Measurements from ENCODE around the gene ITPKB. TPM values are rescaled to one million over a fixed set of nuclear protein-coding genes. Genes with fewer than 3 reads are reported as not detected.

Gene ITPKB
- total and polyA plus RNA-seq, 7 experiments from 2014 or later: 51.7 to 429 (median 177) TPM

- Mint-ChIP-seq H3K9me3 (no peaks in the 10 kb centered on the region), H3K4me1 (peaks cover 0 to 80% (median 59%) of the 10 kb centered on the region in 7 donors), H3K27me3 (no peaks in the 10 kb centered on the region), H3K4me3 (peak overlapping the region in 4 of 10 donors; percentile 12 to 58 (median 44)), H3K27ac (peak overlapping the region in 1 of 9 donors; percentile 14), H3K36me3 (peaks cover 9 to 31% (median 9%) of the 10 kb centered on the region in 5 donors)
- POLR2A ChIA-PET: interaction anchor here (0.7 to 17.1 kb wide), 5 partner anchors 28 to 90 kb away, joined by 3 to 276 read pairs (median 6); no protein-coding TSS in a partner anchor
- ATAC-seq (no peak), DNase-seq (no peak)
- Histone ChIP-seq H3K36me3 (ENCODE audit: control insufficient read depth in 2 of 3, insufficient read depth in 3 of 3, low read length in 3 of 3) (peaks cover 13 to 41% (median 21%) of the 10 kb centered on the region in 3 experiments), H3K4me3 (ENCODE audit: low read length) (no peak overlapping the region), H3K27me3 (ENCODE audit: control insufficient read depth in 2 of 2, insufficient read depth in 2 of 2, low read length in 2 of 2) (no peaks in the 10 kb centered on the region), H3K4me1 (ENCODE audit: control insufficient read depth in 2 of 2, insufficient read depth in 2 of 2, low read length in 2 of 2) (peaks cover 17 to 45% of the 10 kb centered on the region in 2 donors), H3K27ac (ENCODE audit: low read depth, low read length) (no peak overlapping the region), H3K9me3 (ENCODE audit: control insufficient read depth in 2 of 3, low read length in 3 of 3) (no peaks in the 10 kb centered on the region)
- CTCF ChIA-PET: interaction anchor here (0.7 to 5.6 kb wide), 8 partner anchors 12 to 178 kb away, joined by 3 to 28 read pairs (median 4); no protein-coding TSS in a partner anchor
- intact Hi-C loops (cut with micrococcal nuclease): loop anchor here in 1 of 2 donors (1.0 kb wide), 1 partner anchor 37 kb away; no protein-coding TSS in a partner anchor
These were observed 88.7 kb downstream of the ITPKB start for GRCh38 chr1:226650236-226650841.

- POLR2A ChIA-PET: interaction anchor here (0.8 to 17.1 kb wide), 3 partner anchors 28 to 90 kb away, joined by 3 to 276 read pairs (median 5); no protein-coding TSS in a partner anchor
These were observed 89.3 kb downstream of the ITPKB start for GRCh38 chr1:226649780-226650179.

GRCh38 chr1:226649244-226649643 lies 89.8 kb downstream of the ITPKB start:
- intact Hi-C loops (cut with micrococcal nuclease): loop anchor here in 1 of 2 donors (1.0 kb wide), 2 partner anchors 83 to 179 kb away; no protein-coding TSS in a partner anchor
- Histone ChIP-seq H3K4me1 (ENCODE audit: control insufficient read depth in 2 of 2, insufficient read depth in 2 of 2, low read length in 2 of 2) (peaks cover 28 to 56% of the 10 kb centered on the region in 2 donors), H3K27ac (ENCODE audit: low read depth, low read length) (no peak overlapping the region), H3K4me3 (ENCODE audit: low read length) (no peak overlapping the region), H3K27me3 (ENCODE audit: control insufficient read depth in 2 of 2, insufficient read depth in 2 of 2, low read length in 2 of 2) (no peaks in the 10 kb centered on the region), H3K9me3 (ENCODE audit: control insufficient read depth in 2 of 3, low read length in 3 of 3) (no peaks in the 10 kb centered on the region), H3K36me3 (ENCODE audit: control insufficient read depth in 2 of 3, insufficient read depth in 3 of 3, low read length in 3 of 3) (peaks cover 13 to 51% (median 21%) of the 10 kb centered on the region in 3 experiments)
- Mint-ChIP-seq H3K36me3 (peaks cover 9 to 31% (median 9%) of the 10 kb centered on the region in 5 donors), H3K4me3 (peak overlapping the region in 5 of 10 donors; percentile 16 to 50 (median 23)), H3K27ac (peak overlapping the region in 5 of 9 donors; percentile 44 to 91 (median 76)), H3K9me3 (no peaks in the 10 kb centered on the region), H3K27me3 (no peaks in the 10 kb centered on the region), H3K4me1 (peaks cover 0 to 83% (median 63%) of the 10 kb centered on the region in 7 donors)
- no peak for DNase-seq
- ChIA-PET CTCF (interaction anchor here (0.7 to 5.6 kb wide), 5 partner anchors 18 to 179 kb away, joined by 3 to 28 read pairs (median 3); no protein-coding TSS in a partner anchor), POLR2A (interaction anchor here (0.8 to 17.1 kb wide), 6 partner anchors 9 to 91 kb away, joined by 3 to 276 read pairs (median 3); no protein-coding TSS in a partner anchor)
- ATAC-seq: no peak

More at GRCh38 chr1:226649780-226650179, 89.3 kb downstream of the ITPKB start:
- H3K9me3 ChIP-seq (ENCODE audit: control insufficient read depth in 2 of 3, low read length in 3 of 3): no peaks in the 10 kb centered on the region
- intact Hi-C loops (cut with micrococcal nuclease): loop anchor here in 1 of 2 donors (1.0 kb wide), 3 partner anchors 38 to 179 kb away; no protein-coding TSS in a partner anchor
- peaks cover 13 to 46% (median 21%) of the 10 kb centered on the region in 3 experiments for H3K36me3 ChIP-seq (ENCODE audit: control insufficient read depth in 2 of 3, insufficient read depth in 3 of 3, low read length in 3 of 3)
- CTCF ChIA-PET: interaction anchor here (0.7 to 5.6 kb wide), 5 partner anchors 11 to 179 kb away, joined by 3 to 28 read pairs (median 3); no protein-coding TSS in a partner anchor
- DNase-seq (peak in 6 of 9 donors; percentile 48 to 58 (median 54)), ATAC-seq (no peak)
- H3K27me3 Mint-ChIP-seq: no peaks in the 10 kb centered on the region
- H3K27me3 ChIP-seq (ENCODE audit: control insufficient read depth in 2 of 2, insufficient read depth in 2 of 2, low read length in 2 of 2): no peaks in the 10 kb centered on the region
- peaks cover 9 to 31% (median 9%) of the 10 kb centered on the region in 5 donors for H3K36me3 Mint-ChIP-seq
- H3K4me1 Mint-ChIP-seq: peaks cover 0 to 83% (median 63%) of the 10 kb centered on the region in 7 donors
- H3K27ac Mint-ChIP-seq: no peak overlapping the region
- H3K27ac ChIP-seq (ENCODE audit: low read depth, low read length): no peak overlapping the region
- no peak overlapping the region for H3K4me3 ChIP-seq (ENCODE audit: low read length)
- no peaks in the 10 kb centered on the region for H3K9me3 Mint-ChIP-seq
- peak overlapping the region in 5 of 10 donors; percentile 15 to 50 (median 17) for H3K4me3 Mint-ChIP-seq
- H3K4me1 ChIP-seq (ENCODE audit: control insufficient read depth in 2 of 2, insufficient read depth in 2 of 2, low read length in 2 of 2): peaks cover 23 to 51% of the 10 kb centered on the region in 2 donors

- Mint-ChIP-seq H3K36me3 (peaks cover 9 to 32% (median 12%) of the 10 kb centered on the region in 5 donors), H3K4me1 (peaks cover 0 to 83% (median 63%) of the 10 kb centered on the region in 7 donors), H3K27ac (peak overlapping the region in 7 of 9 donors; percentile 25 to 91 (median 76)), H3K9me3 (peaks cover 0 to 2% (median 0%) of the 10 kb centered on the region in 11 donors), H3K4me3 (peak overlapping the region in 3 of 10 donors; percentile 18 to 50 (median 22)), H3K27me3 (no peaks in the 10 kb centered on the region)
- ChIA-PET CTCF (interaction anchor here (1.0 to 5.6 kb wide), 4 partner anchors 24 to 180 kb away, joined by 3 to 28 read pairs (median 4); no protein-coding TSS in a partner anchor), POLR2A (interaction anchor here (0.8 to 17.1 kb wide), 7 partner anchors 10 to 88 kb away, joined by 3 to 276 read pairs (median 3); no protein-coding TSS in a partner anchor)
- H3K4me3 ChIP-seq (ENCODE audit: low read length): no peak overlapping the region
- peaks cover 13 to 60% (median 21%) of the 10 kb centered on the region in 3 experiments for H3K36me3 ChIP-seq (ENCODE audit: control insufficient read depth in 2 of 3, insufficient read depth in 3 of 3, low read length in 3 of 3)
- no peak for ATAC-seq
- no peak for DNase-seq
- no peaks in the 10 kb centered on the region for H3K27me3 ChIP-seq (ENCODE audit: control insufficient read depth in 2 of 2, insufficient read depth in 2 of 2, low read length in 2 of 2)
- peaks cover 36 to 64% of the 10 kb centered on the region in 2 donors for H3K4me1 ChIP-seq (ENCODE audit: control insufficient read depth in 2 of 2, insufficient read depth in 2 of 2, low read length in 2 of 2)
- H3K27ac ChIP-seq (ENCODE audit: low read depth, low read length): peak overlapping the region; percentile 69
- intact Hi-C loops (cut with micrococcal nuclease): no loop called here
- no peaks in the 10 kb centered on the region for H3K9me3 ChIP-seq (ENCODE audit: control insufficient read depth in 2 of 3, low read length in 3 of 3)
These were observed 90.7 kb downstream of the ITPKB start for GRCh38 chr1:226648421-226648820.

- no peak for ATAC-seq
- no peaks in the 10 kb centered on the region for H3K9me3 ChIP-seq (ENCODE audit: control insufficient read depth in 2 of 3, low read length in 3 of 3)
- POLR2A ChIA-PET: interaction anchor here (0.7 to 1.3 kb wide), 4 partner anchors 15 to 75 kb away, joined by 3 to 5 read pairs (median 3); no protein-coding TSS in a partner anchor
- H3K4me3 Mint-ChIP-seq: peak overlapping the region in 2 of 10 donors; percentile 26 to 87
- CTCF ChIA-PET: interaction anchor here (0.5 to 5.6 kb wide), 6 partner anchors 14 to 181 kb away, joined by 3 to 28 read pairs (median 4); no protein-coding TSS in a partner anchor
- no peaks in the 10 kb centered on the region for H3K27me3 ChIP-seq (ENCODE audit: control insufficient read depth in 2 of 2, insufficient read depth in 2 of 2, low read length in 2 of 2)
- H3K27ac ChIP-seq (ENCODE audit: low read depth, low read length): peak overlapping the region; percentile 69
- peaks cover 0 to 2% (median 0%) of the 10 kb centered on the region in 11 donors for H3K9me3 Mint-ChIP-seq
- H3K27ac Mint-ChIP-seq: peak overlapping the region; percentile 25 to 97 (median 83)
- no peak overlapping the region for H3K4me3 ChIP-seq (ENCODE audit: low read length)
- H3K4me1 Mint-ChIP-seq: peaks cover 0 to 85% (median 63%) of the 10 kb centered on the region in 7 donors
- peaks cover 13 to 65% (median 21%) of the 10 kb centered on the region in 3 experiments for H3K36me3 ChIP-seq (ENCODE audit: control insufficient read depth in 2 of 3, insufficient read depth in 3 of 3, low read length in 3 of 3)
- intact Hi-C loops (cut with micrococcal nuclease): no loop called here
- peaks cover 9 to 35% (median 14%) of the 10 kb centered on the region in 5 donors for H3K36me3 Mint-ChIP-seq
- peaks cover 43 to 71% of the 10 kb centered on the region in 2 donors for H3K4me1 ChIP-seq (ENCODE audit: control insufficient read depth in 2 of 2, insufficient read depth in 2 of 2, low read length in 2 of 2)
- H3K27me3 Mint-ChIP-seq: no peaks in the 10 kb centered on the region
- DNase-seq: no peak
These were observed 91.4 kb downstream of the ITPKB start for GRCh38 chr1:226647719-226648118.

Data from naive thymus-derived CD4-positive, alpha-beta T cell (primary cell).